GM12872 (cell line): Measurements from ENCODE around the gene HEBP1.

Source experiments
- CTCF ChIP-seq: IDR thresholded peaks from 3 replicates; pipeline ENCODE4 v1.5.1; 2011; ENCODE audit warnings: low read depth, mild to moderate bottlenecking, low read length, moderate library complexity; ENCODE audit not compliant: insufficient read depth

Gene HEBP1

GRCh38 chr12:12933742-12934141 is 66.3 kb downstream of the HEBP1 start:
- TF ChIP-seq CTCF: no peak

GRCh38 chr12:12930633-12931219 is 69.3 kb downstream of the HEBP1 start:
- TF ChIP-seq CTCF: no peak

GRCh38 chr12:12929696-12930095 is 70.4 kb downstream of the HEBP1 start:
- no peak for TF ChIP-seq CTCF

- no peak for TF ChIP-seq CTCF
These were observed 72.6 kb downstream of the HEBP1 start for GRCh38 chr12:12927211-12928079.

GRCh38 chr12:12926571-12927071 is 73.4 kb downstream of the HEBP1 start:
- TF ChIP-seq CTCF: no peak

- TF ChIP-seq CTCF: no peak
These were observed 74.7 kb downstream of the HEBP1 start for GRCh38 chr12:12925388-12925787.
